Hematopoietic multipotent progenitor cell treated with erythropoietin and hydrocortisone succinate and interleukin-3 and kit ligand, for 8 days (in vitro differentiated cells): ENCODE measurements around the gene CCNE1.

Source experiments
- DNase-seq: peaks from one replicate; pipeline ENCODE4 v3.0.0-alpha.2; 2015

CCNE1 gene

DNA sequence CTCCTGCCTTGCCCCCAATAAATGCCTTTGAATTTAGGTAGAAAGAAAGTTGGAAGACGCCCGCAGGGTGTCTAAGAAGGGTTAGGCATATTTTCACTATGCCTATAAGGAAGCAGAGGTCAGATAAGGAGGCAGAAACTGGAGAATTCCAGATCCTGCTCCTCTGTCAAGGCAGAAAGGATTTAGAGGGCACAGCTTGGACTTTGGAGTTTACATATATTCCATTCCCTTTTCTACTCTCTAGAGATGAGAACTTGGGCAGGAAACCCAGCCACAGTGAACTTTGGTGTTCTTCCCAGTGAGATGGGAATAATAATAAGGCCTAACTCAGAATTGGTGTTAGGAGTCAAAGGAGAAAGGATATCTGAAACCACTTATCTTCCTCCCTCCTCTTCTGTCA, 37.4 kb downstream of the CCNE1 start:
- DNase-seq, result no peak

DNA sequence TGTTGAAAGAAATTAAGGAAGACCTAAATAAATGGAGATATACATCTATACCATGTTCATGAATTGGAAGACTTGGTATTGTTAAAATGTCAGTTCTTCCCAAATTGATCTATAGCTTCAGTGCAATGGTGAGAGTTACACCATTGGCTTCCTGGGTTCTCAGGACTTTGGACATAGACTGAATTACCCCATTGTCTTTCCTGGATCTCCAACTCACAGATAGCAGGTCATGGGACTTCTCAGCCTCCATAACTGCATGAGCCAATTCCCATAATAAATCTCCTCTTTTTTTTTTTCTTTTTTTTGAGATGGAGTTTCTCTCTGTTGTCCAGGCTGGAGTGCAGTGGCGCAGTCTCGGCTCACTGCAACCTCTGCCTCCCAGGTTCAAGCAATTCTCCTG, 38.7 kb downstream of the CCNE1 start:
- no peak for DNase-seq

DNA sequence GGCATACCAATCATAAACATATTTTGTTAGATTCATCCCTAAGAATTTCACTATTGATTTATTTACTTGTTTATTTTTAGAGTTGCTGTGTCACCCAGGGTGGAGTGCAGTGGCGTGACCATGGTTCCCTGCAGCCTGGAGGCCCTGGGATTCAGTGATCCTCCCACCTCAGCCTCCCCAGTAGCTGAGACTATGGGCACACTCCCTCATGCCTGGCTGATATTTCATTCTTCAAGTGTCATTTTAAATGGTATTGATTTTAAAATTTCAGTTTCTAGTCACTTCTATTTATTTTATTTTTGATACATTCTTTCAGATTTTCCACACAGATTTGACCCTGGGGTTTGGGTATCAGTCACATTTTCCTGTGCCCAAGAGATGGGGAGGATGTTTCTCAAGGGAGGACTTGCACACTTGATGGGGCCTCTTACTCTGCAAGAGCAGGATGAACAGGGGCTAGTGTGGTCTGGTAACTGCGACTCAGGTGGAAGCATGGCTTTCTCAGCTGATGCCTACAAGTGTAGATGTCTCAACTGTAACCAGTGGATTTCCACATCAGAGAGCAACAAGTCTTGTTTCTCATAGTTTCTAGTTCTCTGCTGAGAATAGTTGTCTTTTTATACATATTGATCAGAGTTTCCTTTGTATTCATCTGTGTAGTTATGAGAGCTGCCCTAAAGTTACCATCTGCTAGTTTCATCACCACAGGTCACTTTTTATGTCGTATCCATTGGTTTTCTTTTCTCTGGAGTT, 40.2 kb downstream of the CCNE1 start:
- DNase-seq, result no peak

DNA sequence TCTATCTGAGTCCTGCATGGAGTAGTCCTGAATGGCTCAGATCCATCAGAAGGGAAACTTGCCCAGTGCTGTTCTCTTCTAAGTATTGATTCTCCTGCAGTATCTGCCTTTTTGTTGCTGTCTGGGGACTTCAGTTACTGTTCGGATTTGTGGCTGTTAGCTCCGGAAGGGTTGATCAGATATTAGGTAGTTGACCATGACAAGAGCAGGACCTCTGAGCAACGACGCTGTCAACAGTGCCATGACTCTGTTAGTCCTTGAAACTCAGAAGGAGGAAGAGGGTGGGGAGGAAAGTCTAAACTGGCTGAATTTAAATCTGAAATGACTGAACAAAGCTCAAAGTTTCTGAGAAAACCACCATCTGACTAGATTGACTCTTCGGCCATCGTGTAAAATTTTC, 42.2 kb downstream of the CCNE1 start:
- no peak for DNase-seq

DNA sequence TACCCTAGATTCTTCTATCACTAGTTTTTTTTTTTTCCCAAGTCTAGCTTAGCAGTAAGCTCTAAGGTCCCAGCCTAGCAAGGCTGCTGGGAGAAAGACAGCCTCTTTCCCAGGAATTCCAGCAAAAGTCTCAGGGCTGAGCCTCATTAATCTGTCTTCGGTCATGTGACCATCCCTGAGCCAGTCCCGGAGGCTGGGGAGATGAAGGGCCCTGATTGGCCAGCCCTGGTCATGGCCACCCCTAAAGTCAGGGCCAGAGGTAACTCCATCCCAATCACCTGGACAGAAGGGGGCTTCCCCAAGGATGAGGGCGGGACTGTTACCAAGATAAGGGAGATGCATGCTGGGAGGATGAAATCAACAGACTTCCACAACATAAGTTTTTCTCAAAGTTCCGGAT, 43.3 kb downstream of the CCNE1 start:
- DNase-seq, result no peak

DNA sequence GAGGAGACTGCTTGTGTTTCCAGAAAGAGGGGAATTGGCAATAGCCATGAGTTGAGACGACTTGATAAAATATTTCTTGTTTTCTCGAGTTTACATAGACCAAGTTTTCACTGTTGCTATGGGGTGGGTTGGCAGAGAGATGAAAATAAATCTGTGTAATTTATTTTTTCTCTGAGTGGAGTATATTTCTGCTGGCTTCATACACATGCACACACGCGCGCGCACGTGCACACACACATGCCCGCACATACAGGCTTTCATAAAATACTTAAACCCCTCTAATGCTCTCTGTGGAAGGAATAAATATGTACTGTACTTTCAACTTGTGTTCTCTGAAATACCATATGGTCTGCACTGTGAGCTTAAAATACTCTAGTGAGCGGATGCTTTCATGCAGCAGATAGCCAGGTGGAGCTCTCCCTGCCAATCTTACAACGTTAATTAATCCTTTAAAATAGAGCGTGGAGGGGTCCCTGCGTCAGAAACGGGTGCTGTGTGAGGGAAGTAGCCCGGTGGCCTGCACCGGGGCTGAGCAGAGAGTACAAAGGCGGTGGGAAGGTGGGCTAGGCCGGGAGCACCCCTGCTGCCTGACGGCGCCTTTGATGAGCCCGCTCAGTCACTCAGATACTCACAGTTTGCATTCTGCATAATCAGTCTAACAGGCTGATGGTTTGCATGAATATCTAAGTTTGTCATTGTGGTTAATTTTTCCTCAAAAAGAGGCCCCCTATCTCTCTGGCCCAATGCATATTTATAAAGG, 44.1 kb downstream of the CCNE1 start:
- no peak for DNase-seq

DNA sequence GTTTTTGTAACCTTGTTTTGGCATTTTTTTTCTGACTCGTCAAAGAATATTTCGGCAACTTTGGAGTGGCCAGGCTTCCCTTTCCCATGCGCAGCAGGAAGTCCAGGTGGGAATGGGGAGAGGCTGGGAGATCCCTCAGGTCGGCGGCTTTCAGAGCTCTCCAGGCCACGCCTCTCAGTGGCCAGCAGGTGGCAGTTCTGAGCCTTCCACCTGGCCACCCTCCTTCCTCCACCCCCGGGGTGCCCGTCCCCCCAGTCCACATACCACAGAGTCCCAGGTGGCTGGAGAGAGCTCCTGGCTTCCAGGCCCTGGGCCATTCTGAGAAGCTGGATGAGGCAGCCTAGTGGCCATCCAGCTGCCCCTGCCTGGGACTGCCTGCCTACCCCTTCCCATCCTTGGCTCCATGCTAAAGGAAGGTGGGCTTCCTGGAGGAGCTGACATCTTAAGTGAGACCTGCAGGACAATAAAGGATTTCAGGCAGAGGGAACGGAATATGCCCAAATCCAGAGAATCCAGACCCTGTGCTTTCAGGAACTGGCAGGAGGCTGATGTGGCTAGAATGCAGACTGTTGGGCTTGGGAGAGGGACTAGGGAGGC, 46.3 kb downstream of the CCNE1 start:
- peak; percentile 33 for DNase-seq

DNA sequence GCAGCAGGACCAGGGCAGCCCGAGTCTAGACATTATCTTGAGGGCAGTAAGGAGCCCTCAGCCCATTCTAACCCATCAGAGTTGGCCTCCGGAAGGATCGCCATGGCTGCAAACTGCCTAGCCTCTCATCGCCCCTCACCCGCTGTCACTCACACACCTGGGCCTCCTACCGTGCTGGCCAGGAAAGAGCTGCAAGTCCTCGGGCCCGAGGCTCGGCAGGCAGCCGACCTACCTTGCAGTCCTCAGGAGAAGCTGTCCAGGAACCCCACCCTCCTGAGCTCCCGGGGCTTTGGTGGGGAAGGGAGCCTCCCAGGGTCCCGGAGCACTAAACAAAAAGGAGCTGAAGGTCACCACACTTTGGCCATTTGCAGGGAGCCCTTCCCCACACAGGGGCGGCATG, 46.8 kb downstream of the CCNE1 start:
- no peak for DNase-seq

DNA sequence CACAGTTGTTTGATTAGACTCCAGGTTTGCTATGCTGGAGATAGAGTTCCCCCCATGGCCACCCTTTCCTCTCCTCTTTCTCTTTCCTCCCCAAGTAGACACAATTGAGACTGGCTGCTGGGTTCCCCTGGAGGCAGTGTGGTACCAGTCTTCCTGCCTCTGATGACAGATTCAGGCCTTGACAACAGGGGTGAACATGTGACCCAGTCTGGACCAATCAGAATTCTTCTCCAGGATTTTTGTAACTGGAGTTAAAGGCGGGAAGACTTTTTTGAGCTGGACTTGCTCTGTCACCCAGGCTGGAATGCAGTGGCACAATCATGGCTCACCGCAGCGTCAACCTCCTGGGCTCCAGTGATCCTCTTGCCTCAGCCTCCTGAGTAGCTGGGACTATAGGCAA, 48.7 kb downstream of the CCNE1 start:
- DNase-seq, result peak; percentile 37

DNA sequence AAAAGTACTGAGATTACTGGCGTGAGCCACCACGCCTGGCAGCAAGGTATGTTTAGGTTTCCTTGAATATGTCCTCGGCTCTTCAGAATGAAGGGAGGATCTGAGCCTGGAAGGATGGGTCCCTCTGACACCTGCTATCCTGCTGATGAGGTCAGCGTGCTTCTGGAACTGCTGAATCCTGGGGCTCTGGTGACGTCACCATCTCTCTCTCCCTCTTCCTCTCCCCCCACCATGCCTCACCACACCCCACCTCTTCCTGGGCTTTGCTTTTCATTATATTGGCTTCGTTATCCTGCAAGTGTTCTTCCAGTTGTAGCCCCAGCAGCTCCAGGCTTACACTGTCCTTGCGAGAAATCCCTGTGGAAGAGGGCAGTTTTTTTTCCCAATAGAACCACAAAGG, 49.8 kb downstream of the CCNE1 start:
- DNase-seq, result no peak

DNA sequence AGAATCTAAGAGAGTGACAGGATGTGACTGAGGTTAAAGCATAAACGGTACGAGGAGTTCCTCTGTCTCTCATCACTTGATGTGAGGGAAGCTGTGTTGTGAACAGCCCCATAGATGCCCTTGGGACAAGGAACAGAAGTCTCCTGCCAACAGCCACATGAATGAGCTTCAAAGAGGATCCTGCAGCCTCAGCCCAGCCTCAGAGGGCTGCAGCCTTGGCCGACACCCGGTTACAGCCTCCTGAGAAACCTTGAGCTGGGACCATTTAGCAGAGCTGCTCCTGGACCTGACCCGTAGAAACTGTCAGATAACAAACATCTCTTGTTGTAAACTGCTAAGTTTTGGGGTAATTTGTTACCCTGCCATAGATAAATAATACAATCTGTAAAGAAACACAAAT, 54.2 kb downstream of the CCNE1 start:
- no peak for DNase-seq

DNA sequence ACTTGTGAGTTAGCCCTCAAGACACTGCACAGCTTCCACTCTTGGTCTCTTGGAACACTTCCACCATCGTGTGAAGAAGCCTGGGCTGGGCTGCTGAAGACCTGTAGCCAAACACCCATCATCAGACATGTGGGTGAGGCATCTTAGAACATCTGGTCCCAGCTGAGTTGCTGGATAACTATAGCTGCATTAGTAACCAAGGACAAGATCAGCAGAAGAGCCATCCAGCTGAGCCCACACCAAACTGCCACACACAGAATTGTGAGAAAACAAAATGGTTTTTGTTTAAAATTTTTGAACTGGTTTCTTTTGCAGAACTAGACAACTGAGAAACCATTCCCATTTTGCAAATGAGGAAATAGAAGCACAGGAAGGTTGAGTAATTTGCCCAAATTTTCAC, 56.2 kb downstream of the CCNE1 start:
- no peak for DNase-seq

DNA sequence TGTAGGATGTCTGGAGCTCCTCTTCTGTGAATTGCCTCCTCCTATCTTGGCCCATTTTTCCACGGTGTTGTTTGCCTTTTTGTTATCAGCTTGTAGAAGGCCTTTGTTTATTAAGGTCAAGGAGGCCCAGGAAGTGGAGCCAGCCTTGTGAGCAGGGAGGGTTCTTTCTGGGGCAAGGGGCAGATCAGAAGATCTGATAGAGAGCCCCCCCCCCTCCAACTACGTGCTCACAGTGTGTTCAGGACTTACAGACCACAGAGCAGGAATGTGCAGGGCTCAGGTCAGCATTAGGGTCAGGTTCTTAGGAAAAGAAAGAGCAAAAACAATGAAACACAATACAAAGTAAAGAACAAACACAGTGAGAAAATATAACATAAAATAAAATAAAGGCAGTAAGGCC, 59.4 kb downstream of the CCNE1 start:
- DNase-seq, result no peak

DNA sequence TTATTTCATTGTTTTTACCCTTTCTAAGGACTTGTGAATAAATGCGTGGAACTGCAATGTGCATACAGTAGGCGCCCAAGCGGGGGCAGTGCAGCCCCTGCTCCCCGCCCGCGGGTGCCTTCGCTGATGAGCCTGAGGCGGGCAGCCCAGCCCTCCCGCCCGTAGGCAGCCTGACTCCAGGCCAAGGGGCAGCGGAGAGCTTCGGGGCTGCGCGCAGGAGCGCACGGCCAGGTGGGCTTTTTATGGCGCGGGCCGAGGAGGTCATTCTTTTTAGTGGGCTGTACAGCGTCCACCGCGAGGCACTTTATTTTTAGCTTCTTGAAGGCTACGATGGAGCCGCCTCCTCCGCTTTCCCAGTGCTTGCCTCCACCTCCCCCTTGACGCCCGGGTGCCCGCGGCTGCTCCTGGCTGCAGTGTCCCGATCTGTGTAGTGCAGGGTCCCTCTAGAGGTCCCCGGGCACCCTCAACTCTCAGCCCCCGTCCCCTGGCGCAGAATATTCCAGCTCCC, 60.5 kb downstream of the CCNE1 start:
- peak; percentile 43 for DNase-seq

DNA sequence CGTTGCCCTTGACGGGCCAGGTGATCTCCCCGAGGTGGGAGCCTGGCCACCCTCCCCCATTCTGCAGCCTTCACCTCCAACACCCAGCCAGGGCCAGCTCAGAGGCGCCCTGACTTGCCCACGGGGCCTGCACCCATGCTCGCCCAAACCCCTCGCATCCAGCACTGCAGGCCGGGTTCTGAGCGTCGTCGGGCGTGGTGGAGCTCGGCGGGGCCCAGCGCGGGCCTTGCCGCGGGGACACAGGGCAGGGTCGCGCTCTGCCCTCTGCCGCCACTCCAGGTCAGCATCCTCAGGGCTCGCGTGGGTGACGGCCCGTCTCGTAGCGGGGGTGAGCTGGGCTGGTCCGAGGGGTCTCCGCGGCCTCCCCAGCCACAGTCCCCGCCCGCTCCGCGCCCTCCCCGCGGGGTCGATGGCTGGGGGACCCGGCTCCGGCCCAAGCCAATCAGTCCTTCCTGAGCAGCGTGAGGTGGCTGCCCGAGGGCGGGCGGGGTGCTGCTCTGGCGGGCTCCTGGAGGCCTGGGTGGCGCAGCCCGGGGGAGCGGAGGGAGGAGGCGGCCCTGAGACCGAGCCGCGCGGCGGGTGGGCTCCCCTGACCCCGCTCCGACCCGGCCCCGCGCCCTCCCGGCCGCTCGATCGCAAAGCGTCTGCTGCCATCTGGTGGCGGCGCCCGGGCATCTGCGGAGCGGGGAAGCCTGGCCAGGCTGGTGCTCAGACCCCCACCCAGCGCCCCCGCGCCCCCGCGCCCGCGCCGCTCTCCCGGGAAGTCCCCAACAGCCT, 61.4 kb downstream of the CCNE1 start:
- DNase-seq, result peak; percentile 24
